Activated CD4-positive, CD25-positive, alpha-beta regulatory T cell (primary cell): ENCODE data around the gene FURIN.
"Not testable (repeated sequence)": the region's sequence is repeated elsewhere in the genome, so short reads cannot be mapped to it uniquely, and the experiment has no call there.

Source experiments
- DNase-seq, 4 experiments: peaks; one replicate each; lab custom pipeline; 2025; lab: John Stamatoyannopoulos, UW

Gene FURIN

DNA sequence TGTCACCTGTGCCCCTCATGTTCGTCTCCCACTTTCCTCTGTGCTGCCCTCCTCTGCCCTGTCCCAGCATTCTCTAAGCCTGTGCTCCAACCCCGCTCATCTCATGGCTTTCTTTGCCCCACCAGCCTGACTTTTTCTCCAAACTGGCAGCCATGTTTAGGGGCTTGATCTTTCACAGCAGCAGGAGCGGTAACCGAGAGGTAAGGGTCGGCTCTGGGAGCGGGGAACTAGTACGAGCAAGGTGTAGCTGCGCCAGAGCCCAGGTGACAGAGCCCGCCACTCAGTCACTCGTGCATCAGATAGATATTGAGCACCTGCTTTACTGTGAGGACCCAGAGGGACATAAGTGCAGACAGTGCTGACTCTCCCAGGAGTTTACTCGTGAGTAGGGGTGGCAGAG, 48.1 kb downstream of the FURIN start:
- no peak for DNase-seq

DNA sequence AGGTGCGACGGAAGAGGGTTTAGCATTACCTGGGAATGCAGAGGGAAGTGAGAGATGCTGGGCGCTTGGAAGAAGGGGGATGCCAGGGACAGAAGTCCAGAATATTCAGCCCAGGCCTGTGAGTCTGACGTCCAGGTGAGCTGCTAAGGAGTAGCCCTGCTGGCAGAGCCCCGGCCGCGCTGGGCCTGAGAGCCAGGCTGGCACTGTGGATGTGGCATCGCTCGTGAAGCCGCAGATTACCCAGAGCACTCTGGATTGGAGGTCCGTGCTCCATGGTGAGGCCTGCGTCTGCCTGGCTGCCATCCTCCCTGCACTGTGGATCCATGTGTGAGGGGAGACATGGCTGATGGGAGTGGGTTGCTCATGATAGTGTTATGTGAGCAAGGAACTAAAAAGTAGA, 49.2 kb downstream of the FURIN start:
- no peak for DNase-seq

DNA sequence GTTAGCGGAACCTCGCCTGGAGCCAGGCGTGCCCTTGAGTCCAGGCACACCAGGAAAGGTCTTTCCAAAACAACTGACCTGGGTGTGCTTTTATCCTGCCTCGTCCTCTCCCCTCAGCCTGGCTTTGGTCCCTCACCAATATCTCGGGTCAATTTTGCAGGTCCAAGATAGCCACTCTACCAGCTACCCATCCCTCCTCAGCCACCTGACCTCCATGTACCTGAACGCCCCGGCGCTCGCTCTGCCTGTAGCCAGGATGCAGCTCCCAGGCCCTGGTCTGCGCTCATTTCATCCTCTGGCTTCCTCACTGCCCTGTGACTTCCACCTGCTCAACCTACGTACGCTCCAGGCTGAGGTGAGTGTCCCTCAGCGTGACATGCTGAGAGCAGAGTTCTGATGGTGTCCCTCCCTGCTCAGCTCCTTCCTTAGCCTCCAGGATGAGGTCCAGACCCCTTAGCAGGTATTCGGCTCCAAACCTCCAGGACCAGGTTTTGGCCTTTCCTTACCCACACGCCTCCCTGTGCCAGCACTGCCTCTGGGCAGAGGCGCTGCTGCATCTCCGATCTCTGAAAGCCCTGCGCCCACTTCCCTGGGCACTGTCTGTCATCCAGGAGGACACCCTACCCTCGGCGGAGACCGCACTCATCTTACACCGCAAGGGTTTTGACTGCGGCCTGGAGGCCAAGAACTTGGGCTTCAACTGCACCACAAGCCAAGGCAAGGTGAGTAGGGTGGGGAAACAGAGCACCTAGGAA, 49.8 kb downstream of the FURIN start:
- DNase-seq = no peak

DNA sequence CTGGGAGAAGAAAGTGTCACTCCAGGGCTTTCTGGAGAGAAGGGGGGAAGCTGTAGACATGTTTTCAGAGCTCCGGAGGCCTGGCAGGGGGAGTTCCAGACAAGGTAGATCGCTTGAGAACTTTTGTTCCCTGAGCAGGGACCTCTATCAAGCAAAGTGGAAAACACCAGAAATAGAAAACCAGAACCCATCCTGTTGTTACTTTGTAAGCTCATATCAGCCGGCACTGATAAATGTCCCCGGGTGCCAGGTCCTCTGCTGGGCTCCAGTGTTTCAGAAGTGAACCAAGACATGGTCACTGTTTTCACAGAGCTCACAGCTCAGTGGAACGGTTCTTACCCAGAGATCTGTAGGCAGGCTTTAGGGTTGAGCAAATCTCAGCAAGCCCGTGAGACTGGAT, 50.4 kb downstream of the FURIN start:
- DNase-seq = no peak

DNA sequence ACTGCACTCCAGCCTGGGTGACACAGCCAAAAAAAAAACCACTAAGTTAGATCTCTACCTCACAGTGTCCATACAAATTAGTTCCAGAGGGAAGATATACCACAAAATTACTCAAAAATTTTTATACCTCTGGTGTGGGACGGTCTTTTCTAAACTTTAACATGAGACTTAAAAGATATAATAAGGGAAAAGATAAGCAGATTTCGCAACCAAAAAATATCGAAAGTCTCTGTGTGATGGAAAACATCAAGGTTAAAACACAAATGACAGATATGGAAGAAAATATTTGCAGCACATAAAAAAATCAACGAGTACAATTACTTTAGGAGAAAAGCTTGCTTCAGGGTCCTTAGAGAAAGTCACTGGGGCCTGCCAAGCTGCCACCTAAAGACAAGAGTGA, 53.5 kb downstream of the FURIN start:
- DNase-seq = no peak

DNA sequence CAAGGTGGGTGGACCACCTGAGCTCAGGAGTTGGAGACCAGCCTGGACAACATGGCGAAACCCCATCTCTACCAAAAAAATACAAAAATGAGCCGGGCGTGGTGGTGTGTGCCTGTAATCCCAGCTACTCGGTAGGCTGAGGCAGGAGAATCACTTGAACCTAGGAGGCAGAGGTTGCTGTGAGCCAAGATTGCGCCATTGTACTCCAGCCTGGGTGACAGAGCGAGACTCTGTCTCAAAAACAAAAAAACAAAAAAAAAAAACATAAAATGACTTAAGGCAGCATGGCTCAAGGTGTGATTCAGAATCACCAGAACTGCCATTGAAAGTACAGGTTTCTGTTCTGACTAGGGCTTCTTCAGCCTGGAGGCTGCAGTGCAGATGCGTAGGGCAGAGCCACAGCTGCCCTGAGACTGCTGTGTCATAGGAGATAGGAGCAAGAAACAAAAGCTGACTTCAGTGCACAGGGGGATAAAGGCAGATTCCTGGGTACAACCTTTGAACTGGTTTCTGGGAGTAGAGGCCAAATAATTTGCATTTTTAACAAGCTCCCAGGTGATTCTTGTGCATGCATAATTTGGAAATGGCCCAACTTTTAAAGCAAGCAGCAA, 54.4 kb downstream of the FURIN start:
- DNase-seq = not testable (repeated sequence)

DNA sequence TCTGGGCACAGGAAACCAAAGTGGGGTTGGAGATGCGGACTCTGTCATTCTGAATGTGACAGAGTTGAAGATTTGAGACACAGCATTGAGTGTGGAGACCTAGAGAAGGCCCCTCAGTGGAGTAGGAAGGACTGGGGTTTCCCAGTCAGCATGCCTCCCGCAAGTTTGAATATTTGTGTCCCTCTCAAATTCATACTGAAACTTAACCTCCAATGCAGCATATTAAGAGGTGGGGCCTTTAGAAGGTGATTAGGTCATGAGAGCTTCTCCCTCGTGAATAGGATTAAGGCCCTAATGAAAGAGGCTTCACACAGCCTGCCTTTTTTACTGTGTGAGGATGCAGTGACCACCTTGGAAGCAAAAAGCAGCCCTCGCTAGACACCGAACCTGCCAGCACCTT, 56.0 kb downstream of the FURIN start:
- no peak for DNase-seq

DNA sequence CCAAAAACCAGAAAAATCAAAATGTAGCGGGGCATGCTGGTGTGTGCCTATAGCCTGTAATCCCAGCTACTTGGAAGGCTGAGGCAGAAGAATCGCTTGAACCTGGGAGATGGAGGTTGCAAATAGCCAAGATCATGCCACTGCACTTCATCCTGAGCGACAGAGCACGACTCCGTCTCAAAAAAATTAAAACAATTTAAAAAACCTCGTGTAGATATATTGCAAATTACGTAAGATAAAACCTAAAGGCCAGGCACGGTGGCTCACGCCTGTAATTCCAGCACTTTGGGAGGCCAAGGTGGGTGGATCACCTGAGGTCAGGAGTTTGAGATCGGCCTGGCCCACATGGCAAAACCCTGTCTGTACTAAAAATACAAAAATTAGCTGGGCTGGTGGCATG, 58.4 kb downstream of the FURIN start:
- DNase-seq = not testable (repeated sequence)

DNA sequence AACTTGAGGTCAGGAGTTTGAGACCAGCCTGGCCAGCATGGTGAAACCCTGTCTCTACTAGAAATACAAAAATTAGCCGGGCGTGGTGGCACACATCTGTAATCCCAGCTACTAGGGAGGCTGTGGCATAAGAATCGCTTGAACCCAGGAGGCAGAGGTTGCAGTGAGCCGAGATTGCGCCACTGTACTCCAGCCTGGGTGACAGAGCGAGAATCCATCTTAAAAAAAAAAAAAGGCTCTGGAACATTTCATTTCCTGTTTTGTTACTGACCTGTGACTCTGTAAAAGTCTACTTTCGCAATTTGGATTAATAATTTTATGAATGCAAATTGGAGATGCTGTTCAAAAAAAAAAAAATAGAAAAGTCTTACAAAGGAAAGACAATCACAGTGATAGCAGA, 59.7 kb downstream of the FURIN start:
- DNase-seq = not testable (repeated sequence)

DNA sequence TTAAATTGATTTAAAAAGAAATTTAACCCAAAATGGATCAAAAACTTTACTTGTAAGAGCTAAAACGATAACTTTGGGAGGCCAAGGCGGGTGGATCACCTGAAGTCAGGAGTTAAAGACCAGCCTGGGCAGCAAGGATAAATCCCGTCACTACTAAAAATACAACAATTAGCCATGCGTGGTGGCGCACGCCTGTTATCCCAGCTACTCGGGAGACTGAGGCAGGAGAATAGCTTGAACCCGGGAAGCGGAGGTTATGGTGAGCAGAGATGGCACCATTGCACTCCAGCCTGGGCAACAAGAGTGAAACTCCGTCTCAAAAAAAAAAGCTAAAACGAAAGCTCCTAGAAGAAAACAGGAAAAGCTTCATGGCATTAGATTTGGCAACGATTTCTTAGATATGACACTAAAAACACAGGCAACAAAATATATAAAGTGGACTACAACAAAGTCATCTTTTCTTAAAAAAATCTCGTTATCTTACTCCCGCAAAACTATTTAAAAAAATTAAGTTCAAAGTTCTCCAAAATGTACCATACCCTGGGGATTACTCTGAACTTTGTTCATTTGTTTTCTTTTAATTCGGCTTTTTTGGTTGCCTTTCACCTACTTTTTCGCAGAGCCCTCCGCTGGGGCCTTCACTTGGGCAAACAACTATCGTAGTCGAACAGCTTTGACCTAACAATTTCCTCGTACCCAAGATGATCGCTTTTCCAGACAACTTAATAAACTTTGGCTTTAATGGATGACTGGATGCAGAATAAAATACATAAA, 61.0 kb downstream of the FURIN start:
- DNase-seq = no peak

DNA sequence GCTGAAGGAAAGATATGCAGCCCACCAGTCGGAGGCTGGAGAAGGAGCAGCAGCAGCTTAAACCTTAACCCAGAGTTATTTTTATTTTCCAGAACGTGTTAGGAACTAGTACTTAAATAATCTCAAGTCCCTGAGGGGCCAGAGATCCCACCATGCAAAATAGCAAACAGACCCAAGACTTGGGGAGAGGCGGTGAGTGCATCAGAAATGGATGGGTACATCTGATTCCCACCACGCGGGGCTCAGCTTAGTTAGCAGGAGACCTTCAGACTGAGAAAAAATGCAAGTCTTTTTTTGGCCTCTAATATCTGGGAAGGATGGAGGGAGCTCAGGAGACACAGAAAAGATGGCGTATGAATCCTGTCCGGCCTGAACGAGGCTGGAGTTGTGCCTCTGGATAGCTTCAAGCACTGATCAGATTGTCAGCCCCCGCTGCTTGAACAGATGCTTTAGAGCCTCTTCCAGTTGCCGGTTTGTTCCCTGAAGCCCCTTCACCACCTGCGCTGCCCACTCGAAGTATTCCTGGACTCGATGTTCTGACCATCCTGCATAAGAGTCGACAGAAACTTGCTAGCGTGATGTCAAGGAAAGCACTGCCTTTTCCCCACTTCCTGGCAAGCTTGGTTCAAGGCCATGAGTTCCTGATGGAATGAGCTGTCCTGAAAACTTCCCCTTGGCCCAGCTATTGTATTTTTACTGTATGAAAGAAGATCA, 62.6 kb downstream of the FURIN start:
- no peak for DNase-seq

DNA sequence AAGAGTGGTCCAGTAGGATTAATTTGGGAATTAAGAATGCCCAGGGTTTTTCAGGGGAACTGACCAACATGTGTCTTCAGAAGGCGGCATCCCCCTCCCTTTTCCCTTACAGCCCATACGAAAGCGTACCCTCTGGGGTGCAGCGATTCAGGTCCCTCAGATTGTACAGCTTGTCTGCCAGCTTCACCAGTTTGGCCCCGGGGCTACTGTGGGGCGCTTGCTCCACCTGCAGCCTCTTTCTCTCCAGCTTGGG, 63.1 kb downstream of the FURIN start:
- no peak for DNase-seq

DNA sequence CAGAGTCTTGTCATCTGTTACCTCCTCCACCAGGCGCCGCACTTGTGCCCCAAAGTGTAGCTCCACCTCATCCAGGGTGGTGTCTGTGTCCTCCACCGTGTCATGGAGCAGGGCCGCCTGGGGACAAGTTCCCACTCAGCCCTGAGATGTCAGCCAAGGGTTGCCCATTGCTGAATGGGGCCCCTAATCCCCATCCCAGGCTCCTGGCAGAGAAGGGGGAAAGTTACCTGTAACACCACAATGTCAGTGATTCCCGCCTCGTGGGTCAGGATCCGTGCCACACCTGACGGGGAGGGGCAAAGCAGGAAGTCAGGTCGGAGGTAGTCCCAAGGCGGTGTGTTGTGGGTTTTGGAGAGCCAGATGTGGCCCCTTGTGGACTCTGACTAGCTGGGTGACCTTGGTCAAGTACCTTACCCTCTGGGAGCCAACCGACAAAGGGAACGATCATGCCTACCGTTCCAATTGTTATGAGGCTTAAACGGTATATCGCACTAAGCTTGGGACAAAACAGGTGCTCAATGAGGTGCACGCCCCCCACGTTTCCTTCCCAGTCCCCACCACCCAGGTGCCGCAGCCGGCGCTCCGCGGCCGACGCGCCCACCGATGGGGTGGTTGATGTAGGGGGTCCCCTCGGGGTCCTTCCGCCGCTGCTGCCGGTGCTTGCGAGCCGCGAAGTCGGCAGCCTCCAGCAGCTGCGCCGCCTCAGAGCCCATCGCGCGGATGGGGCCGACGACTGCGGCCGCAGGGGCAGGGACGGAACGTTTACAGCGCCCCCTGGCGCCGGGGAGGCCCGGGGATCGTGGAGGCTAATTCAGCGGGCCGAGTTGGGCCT, 63.7 kb downstream of the FURIN start, which contains the start of gene HDDC3:
Gene HDDC3, minus strand, starts transcription at position 722 of the 832 bp plus-strand sequence. Its CDS starts 9 bp downstream, at position 713.
- DNase-seq = peak; percentile 82 to 89 (median 86)

DNA sequence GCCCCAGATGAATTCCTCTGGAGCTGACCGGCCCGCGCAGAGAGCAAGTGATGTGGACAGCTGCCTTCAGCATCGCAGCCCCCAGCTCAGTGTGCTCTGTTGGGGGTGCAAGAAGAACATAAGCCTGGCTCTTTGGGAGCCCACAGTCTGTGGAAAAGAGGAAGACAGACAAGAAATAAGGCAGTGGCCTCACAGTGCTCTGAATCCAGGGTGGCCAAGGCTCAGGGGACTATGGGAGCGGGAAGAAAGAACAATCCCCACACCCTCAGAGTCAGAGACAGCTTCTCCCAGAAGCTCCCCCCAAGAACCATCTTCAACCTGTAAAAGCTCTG, 64.2 kb downstream of the FURIN start:
- no peak for DNase-seq
